ENCODE results near the gene TFDP2.
"Not testable (repeated sequence)": the region's sequence is repeated elsewhere in the genome, so short reads cannot be mapped to it uniquely, and the experiment has no call there.

TFDP2 gene

DNA sequence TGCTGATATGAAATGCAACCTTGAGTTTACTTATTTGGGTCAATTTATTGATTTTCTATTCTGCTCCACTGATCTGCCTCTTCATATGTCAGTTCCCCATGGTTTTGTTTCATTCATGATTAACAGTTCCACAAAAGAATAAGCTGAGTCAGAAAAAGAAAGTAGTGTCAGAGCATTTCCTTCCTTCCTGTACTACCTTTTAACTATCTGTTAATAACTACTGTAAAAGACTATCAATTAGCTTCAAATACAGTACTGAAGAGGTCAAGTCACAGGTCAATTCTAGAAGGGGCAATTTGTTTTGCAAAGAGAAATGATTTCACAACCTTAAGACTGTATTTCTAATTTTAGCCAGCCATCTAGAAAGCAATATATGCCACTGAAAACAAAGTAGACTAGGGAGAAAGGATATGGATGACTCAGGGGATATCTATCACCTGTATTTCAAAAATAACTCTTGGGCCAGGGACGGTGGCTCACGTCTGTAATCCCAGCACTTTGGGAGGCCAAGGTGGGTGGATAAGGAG lies 129.5 kb downstream of the TFDP2 start:
- DNase-seq: no peak

DNA sequence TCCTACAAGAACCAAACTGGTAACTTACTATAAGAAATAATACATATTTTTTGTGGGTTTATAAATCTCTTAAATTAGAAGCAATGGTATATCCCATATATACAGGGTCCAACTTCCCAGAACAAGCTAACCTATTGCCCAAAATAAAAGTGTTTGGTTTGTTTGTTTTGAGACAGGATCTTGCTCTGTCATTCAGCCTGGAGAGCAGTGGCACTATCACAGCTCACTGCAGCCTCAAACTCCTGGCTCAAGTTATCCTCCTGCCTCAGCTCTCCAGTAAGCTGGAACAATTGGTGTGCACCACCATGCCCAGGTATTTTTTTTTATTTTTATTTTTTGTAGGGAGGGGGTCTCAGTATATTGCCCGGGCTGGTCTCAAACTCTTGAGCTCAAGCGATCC lies 135.4 kb downstream of the TFDP2 start:
- DNase-seq: no peak

DNA sequence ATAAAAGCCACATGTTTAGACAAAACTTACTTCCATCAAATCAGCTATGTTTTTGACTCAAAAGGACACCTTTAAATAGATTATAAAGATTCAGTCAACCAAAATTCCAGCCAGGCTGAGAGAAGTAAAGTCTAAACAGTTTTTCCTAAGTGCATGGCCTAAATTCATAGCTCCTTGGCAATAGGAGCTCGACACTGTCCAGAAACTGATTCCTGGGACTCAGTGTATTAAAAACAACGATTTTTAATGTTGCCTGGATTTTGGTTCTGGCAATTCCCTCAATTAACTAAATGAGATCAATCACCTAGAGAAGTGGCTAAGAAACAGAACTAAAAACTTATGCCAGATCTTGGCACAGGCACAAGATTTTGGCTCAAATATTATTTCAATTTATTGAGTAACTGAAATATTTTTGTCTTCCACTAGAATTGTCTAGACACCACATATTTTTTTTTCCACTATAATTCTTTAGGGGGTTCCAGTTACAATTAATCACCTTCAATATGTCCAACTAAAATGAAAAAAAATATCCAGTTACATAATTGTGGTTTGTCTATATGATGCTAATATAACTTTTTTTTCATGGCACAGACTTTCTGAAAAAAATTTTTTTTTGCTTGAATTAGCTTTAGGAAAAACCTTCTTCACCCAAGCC lies 135.9 kb downstream of the TFDP2 start:
- DNase-seq: no peak

DNA sequence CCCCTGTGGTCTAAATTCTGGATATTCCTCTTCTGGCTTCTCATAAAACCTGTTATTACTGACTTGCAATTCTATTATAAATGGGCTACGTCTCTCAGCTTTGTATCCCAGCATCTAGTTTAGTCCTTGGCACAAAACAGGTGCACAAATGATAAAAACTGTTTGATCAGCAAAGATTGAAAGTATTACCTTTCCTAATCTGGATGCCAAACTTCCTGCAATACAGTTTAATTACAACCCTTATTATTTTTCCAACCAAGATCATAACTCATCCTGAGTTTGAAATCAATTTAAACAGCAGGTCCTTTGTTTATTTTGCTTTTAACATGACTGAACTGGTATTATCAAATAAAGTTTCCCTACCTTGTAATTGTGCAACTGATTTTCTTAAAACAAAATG lies 140.3 kb downstream of the TFDP2 start:
- no peak for DNase-seq

DNA sequence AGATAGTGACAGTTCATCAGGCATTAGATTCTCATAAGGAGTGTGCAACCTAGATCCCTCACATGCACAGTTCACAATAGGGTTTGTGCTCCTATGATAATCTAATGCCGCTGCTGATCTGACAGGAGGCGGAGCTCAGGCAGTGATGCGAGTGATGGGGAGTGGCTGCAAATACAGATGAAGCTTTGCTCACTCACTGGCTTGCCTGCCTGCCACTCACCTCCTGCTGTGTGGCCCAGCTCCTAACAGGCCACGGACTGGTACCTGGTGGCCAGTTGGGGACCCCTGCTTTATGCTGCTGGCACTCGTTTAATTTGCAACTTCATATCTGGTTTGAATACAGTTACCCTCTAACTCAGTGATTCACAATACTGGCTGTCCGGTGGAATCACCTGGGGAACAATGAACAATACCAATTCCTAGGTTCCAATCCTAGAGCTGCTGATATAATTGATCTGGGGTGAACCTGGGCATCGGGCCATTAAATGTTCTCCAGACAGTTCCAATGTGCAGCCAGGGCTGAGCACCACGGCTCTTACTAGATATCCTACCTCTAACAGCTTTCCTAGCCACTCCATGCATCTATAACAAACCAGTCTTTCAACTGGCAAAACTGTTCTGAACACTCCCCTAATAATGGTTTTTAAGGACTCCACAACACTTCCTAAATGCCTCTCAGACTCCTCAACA lies 141.5 kb downstream of the TFDP2 start:
- DNase-seq: no peak

DNA sequence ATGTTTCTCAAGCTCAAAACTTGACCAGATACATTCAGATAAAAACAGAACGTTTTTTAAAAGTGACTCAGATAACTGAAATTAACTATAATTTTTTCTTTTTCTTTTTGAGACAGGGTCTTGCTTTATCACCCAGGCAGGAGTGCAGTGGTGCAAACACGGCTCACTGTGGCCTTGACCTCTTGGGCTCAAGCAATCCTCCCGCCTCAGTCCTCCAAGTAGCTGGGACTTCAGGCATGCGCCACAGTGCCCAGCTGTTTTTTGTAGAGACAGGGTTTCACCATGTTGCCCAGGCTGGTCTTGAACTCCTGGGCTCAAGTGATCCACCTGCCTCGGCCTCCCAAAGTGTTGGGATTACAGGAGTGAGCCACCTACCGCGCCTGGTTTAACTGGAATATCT lies 144.4 kb downstream of the TFDP2 start:
- DNase-seq: not testable (repeated sequence)

DNA sequence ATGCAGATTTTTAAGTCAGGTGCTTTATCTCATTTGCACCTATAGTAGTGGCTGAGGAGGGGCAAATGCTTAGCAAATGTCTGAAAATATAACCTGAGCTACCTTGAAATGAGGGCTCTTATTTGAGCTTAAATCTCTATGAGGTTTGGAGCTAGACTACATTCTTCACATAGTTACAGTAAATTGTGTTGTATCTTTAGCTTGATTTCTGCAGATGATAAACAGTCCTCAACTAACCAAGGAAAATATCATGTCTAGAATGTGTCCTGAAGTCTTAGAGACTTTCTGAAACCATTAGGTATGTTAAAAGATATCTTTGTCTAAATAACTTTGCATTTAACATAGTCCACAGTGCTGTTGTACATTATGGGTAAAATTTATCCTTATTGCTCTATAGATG lies 145.3 kb downstream of the TFDP2 start:
- DNase-seq: no peak

DNA sequence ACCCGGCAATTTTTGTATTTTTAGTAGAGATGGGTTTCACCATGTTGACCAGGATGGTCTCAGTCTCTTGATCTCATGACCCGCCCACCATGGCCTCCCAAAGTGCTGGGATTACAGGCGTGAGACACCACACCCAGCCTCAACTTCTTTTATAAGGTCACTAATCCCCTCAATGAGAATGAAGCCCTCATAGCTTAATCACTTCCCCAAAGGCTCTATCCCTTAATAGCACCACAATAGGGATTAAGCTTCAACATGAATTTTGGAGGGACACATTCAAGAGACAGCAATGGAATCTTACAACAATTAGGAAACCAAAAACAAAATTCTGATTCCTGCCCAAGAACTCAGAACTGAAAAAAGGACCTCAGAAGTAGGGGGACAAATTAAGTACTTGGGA lies 146.1 kb downstream of the TFDP2 start:
- no peak for DNase-seq

DNA sequence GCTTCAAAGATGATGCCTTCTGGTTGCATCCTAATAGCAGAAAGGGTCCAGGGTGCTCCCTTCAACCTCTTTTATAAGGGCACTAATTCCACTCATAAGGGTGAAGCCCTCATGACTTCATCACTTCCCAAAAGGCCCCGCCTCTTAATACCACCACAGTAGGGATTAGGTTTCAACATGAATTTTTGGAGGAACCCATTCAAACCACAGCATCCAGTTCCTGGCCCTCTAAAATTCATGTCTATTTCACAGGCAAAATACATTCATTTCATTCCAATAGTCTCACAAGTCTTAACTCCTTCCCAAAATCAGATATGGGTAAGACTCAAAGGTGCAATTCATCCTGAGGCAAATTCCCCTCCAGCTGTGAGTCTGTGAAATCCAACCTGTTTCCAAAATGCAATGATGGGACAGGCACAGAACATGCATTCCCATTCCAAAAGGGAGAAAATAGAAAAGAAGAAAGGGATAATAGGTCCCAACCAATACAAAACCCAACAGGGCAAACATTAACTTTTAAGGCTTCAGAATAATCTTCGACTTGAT lies 148.9 kb downstream of the TFDP2 start:
- no peak for DNase-seq

DNA sequence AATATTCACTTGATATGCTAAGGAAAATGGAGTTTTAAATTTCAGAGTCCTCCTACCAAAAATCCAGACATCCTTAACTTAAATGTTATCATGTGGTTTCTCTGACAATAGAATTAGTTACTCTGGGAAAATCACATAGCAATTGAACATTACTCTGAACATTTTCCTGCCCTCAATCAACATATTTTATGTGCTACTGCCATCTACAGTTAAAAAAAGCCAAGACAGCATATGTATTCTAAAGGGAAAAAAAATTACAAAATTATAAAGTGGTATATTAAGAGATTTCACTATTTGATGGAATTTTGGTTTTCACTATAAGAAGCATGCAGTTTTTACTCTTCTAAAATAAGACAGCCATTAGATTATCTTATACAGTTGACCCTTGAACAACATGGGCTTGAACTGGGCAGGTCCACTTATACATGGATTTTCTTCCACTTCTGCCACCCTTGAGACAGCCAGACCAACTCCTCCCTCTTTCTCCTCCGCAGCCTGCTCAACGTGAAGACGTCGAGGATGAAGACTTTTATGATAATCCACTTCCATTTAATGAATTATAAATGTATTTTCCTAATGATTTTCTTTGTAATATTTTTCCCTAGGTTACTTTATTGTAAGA lies 150.6 kb downstream of the TFDP2 start:
- DNase-seq: no peak

DNA sequence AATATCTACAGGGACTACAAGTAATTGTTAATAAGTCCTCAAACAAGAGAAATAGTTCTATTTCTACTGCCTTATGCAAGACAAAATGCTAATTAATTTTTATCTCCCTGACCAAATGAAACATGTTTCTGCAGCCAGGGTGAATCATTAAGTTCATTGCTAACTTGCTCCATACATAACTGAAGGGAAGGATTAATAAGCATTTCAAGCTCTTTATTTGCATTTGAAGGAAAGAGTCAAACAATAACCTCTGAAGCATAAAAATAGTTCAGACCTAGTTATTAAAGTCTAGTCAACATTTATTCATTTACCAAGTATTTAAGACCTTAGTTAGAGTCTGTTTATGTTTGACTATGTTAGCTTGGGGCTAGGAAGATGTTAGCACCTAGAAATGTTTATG lies 152.9 kb downstream of the TFDP2 start:
- DNase-seq: no peak

DNA sequence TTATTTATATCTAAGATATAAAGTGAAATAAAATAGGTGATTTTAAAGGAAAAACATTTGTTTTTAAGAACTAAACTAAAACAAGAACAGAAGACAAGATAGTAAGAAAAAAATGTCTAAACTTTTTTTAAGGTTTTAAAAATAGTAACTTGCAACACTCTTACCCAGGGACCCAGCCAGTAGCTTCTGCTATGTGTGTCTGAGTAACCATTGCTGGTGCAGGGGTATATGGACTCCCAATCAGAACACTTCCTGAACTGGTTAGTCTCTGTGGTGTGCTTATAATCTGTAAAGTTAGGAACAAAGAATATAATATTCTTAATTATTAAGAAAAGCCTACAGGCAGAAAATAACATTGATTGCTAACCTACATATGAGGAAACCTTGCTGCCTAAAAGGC lies 154.5 kb downstream of the TFDP2 start:
- DNase-seq: no peak

DNA sequence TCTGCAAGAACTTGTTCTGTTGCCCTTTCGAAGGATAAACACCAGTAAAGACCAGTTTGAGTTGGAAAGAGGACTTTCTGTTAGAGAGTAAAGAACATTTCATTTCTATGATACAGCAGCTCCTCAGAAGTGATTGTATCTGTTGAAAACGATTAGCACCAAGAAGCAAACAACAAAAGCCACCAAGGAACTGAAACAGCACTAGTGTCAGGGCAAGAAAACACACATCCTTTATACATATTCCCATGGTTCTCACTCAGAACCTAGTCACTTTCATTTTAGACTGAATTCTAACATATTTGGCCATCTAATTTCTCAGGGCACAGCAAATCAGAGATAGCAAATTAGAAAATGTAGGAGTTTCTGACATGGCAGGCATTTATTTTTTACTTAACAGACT lies 156.8 kb downstream of the TFDP2 start:
- DNase-seq: no peak

DNA sequence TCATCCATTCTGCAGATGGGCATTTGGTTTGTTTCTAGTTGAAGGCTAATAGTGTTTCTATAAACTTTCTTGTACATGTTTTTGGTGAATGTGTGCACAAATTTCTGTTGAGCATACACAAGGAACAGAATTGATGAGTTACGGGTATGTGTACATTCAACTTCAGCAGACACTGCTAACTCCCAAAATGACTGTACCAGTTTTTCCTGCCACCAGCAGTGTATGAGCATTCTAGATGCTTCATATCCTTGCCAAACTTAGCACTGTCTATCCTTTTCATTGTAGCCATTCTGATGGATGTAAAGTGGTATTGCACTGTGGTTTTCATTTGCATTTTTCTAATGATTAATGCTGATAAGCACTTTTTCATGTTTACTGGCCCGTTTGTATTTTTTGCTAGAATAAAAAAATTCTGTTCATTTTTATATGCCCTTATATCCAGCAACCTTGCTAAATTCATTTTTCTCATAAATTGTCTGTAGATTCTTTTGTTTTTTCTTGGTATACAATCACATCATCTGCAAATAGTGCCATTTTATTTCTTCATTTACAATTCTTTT lies 162.7 kb downstream of the TFDP2 start:
- DNase-seq: no peak

DNA sequence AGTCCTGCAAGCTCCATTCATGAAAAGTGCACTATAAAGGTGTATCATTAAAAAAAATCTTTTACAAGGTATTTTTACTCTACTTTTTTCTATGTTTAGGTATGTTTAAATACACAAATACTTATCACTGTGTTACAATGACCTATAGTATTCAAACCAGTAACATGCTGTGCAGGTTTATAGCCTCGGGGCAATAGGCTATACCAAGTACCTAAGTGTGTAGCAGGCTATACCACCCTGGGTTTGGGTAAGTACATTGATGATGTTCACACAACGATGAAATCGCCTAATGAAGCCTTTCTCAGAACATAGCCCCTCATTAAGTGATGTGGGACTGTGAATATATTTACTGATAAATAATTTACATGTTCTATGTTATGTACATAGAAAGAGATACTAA lies 168.3 kb downstream of the TFDP2 start:
- no peak for DNase-seq

DNA sequence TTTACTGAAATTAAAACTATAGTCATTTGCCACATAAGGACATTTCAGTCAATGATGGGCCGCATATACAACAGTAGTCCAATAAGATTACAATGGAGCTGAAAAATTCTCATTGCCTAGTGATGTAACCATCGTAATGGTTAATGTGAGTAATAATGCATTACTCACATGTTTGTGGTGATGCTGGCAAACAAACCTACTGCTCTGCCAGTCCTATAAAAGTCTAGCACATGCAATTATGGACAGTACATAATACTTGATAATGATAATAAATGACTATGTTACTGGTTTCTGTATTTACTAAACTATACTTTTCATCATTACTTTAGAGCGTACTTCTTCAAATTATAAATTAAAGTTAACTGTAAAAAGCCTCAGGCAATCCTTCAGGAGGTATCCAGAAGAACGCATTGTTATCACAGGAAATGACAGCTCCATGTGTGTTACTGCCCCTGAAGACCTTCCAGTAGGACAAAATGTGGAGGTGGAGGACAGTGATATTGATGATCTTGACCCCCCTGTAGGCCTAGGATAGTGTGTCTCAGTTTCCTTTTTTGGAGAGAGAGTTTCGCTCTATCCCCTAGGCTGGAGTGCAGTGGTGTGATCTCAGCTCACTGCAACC lies 170.2 kb downstream of the TFDP2 start:
- DNase-seq: no peak

DNA sequence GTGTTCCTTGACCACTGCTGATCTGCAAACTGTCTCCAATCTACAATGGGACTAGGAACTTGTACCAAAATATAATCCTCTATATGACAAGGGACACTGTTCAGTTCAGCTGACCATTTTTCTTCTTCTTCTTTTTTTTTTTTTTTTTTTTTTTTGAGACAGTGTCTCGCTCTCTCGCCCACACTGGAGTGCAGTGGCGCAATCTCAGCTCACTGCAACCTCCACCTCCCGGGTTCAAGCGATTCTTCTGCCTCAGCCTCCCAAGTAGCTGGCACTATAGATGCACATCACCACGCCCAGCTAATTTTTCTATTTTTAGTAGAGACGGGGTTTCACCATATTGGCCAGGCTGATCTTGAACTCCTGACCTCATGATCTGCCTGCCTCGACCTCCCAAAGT lies 174.6 kb downstream of the TFDP2 start:
- not testable (repeated sequence) for DNase-seq

DNA sequence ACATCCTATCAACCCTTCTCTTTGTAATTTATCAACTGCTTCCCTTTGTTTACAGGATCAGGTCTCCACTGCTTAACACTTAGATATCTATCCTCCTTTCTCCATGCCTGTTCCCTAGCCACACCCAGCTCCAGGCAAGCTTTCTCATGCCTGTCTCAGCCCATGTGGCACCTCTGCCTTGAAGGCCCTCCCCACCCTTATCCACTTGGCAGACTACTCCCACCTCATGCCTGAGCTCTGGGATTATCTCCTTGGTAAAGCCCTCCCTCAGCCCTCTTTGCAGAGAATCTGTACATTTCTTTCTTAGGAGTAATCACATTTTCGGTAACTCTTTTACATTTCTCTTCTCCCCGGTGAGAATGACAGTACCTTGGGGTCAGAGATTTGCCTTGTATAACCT lies 176.9 kb downstream of the TFDP2 start:
- DNase-seq: no peak

DNA sequence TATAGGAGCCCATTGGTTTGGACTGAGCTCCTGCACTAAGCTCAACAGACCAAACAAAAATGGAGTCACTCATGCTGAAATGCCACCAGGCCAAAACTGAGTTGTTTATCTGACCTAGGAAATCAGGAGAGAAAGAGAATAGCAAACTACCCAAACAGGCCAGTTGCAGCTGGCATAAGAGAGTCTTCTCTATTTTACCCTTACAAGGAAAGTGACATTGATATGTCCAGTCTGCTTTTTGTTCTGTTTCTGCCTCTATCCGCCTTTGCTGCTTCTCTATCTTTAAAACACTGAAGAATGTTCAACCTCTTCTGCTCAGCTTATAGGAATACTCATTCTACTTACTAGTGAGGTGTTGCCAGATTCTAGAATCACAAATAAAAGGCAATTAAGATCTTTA lies 177.8 kb downstream of the TFDP2 start:
- no peak for DNase-seq

DNA sequence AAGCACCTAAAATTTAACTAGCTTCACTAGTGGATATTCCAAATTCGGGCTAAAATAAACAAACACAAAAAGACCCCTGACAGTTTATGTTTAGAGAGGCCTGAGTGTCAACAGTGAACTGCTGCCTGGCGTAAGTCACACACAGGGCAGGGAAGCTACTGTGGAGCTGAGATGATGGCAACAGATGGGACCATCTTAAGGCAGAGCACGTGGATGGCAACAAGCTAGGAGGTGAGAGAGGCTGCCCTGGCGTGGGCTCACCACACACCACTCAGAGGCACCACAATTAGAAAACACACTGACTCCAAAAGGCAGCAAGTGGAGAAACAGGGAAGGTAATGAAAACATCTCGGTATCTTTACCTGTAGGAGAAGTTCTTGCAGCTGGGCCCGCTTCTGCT lies 179.6 kb downstream of the TFDP2 start:
- no peak for DNase-seq

DNA sequence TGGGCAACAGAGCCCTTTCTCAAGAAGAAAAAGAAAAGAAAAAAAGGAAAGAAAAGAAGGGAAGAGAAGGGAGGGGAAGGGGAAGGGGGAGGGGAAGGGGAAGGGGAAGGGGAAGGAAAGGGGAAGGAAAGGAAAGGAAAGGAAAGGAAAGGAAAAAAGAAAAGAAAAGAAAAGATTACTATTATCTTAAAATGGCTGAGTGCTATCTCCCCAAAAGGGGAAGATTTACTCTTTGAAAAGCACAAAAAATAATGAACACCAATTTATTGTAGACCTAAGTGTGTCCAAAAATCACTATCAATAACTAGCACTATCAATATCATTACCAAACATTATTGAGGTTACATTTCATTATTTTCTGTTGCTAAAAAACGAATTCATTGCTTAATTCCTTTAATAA lies 183.9 kb downstream of the TFDP2 start:
- no peak for DNase-seq

DNA sequence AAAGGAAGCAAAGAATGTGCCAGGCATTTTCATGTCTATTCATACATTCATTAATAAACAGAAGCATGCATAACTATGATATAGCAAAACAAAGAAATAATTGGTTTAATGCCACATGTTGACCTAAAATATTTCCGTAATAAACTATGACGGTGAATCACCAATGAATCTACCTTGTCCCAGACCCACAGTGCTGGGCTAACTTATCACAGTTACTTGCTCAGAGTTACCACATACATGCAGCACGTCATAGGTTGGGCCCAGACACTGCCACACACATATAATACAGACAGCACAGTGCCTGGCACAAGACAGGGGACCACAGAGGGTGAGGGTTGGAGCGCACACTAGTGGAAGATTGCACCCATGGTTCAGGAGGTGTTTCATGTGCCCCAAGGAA lies 186.0 kb downstream of the TFDP2 start:
- DNase-seq: no peak

DNA sequence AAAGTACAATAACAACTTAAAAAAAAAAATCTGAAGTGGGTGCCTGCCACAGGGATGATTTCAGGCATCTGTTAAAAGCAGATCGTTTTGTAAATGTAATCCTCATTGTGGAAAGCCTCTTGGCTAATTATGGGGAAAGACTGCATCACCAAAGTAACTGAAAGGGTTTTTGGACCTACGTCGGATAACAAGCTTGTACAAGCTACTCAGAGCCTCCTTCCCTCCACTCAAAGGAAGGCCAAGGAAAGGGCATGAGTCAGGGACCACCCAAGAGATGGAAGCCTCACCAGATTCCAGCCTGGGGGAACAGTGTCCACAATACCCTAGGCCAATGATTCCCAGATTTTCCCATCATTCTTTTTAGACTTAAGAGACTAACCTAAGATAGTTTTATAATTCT lies 188.6 kb downstream of the TFDP2 start:
- DNase-seq: no peak

All from CD4-positive, alpha-beta T cell treated with Interferon gamma for 1 hour (primary cell).